Activated CD4-positive, alpha-beta T cell treated with anti-CD3 and anti-CD28 coated beads, Interleukin-2, Interleukin-4, amounts not matched to agents 100 ng/mL and 50 ng/mL, durations not matched to agents 16 hours and 8 hours (primary cell): Measurements from ENCODE around the gene HCK.
A peak's percentile ranks its signal among the peaks of the same experiment; 100 is the strongest.

Experiments
- DNase-seq: peaks from one replicate; pipeline ENCODE4 v3.0.0-alpha.2; 2020; ENCODE audit warnings: low spot score

The HCK gene

GRCh38 chr20:32052090-32052777 lies at the start of gene HCK:
TSS of gene HCK (plus strand) at chr20:32052242.
- DNase-seq: no peak

DNA sequence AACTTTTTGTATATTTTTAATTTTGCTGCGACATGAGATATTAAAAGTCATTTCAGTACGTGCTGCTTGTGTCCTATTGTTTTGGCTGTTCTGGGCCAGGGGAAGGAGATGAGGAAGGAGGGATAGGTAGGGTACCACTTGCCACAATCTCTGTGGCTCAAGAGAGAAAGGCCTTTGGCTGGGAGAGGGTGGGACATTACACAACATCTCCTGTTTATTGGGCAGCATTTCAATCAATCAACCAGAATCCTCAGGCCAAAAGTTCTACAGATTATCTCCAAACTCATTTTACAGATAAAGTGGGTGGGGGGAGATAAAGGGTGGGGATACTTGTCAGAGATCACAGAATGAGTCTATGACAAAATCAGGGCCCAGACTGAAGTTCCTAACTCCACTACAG lies 48.7 kb upstream of the HCK start:
- no peak for DNase-seq

DNA sequence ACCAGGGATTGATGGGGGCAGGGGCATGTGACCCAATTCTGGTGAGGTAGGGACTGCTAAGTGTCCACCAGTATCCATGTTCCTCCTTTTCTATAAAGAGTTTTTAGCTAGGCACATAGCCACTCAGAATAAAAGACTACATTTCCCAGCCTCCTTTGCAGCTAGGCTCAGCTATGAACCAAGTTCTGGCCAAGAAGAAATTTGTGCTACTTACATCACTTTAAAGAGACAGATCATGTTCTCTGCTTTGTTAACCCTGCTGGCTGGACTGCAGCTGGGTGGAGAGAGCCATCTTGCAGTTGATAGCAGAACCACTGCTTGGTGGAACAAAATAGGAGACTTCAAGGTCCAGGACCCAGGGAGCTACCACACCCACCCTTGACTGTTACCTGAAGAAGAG lies 47.1 kb upstream of the HCK start:
- no peak for DNase-seq

- DNase-seq: no peak
Observed at GRCh38 chr20:32006053-32006452, 46.0 kb upstream of the HCK start.

DNA sequence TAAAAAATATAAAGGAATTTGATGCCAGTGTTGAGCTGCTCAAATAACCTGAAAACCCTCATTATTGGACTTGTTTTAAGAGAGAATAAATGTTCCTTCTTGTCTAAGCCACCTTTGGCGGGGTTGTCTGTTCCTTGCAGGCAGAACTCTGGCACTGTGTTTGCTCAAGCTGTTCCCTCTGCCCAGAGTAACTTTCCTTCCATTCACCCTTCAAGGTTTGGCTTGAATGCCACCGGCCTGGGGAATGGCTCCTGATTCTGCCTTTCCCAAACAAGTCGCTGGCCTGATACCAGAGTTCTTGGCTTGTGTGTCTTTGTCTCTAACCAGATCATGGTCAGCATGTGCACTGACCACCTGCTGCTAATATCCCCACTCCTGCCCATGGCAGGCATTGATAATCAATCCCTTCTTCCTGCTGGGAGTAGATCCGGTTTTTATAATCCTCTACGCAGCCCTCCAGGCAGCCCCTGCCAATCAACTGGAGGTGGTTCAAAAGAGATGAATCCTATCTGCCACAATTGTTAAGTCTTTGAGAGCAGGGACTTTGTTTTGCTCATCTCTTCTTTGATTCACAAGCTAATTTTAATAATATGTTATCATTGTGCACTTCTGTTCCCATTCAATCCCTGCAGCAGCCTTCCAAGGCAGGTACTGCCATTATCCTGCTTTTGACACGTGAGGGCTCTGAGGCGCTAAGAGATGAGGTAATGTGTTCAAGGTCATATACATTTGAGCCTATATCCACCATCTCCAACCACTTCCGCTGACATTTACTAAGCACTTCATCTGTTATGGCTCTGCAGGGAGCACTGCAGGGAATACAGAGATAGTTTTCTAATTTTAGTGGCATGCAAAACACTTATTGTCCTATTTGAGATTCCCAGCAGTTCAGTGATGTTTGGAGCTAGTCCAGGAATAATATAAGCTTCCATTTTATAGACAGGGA lies 44.9 kb upstream of the HCK start:
- no peak for DNase-seq

DNA sequence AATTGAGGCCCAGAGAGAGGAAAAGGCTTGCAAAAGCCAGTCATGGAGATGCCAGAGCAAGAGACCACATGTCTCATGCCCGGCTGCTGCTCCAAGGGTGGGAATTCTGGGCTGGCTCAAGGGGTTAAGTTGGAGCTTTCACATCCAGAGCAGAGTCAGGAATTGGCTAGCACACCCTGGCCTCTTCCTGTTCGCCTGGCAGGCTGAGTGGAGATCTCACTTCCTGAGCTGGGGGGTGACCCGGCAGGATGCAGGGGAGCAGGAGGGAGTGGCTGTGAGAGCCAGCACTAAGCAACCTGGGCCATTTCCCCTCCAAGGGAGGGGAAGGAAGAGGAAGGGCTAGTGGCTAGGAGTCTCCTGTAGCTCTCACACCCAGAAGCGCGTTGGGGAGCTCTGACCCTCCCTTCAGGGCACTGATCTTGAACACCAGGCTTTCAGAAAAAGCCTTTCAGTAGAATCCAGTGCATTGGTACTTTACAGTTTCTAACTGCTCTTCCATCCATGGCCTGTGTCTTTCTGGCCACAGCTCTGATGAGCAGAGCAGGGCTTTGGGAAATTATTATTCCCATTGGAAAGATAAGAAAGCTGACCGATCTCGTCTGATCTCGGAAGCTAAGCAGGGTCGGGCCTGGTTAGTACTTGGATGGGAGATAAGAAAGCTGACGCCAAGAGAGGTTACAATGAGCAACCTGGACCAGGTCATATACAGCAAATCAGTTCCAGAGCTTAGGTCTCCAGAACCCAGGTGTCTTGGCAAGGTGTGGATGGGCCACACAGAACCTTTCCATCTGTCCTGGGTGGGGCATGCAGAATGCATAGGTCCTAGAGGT lies 44.0 kb upstream of the HCK start:
- no peak for DNase-seq

DNA sequence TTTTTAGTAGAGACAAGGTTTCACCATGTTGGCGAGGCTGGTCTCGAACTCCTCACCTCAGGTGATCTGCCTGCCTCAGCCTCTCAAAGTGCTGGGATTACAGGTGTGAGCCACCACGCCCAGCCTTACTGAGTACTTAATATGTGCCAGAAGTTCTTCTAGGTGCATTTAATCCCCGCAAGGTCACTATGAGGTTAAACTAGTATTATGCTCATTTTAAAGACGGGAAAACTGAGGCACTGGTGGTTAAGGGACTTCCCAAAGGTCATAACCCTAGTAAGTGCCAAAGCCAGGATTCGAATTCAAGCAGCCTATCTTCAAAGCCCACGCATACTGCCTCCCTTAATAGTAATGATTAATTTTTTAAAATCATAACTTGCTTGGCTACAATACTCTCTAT lies 42.5 kb upstream of the HCK start:
- DNase-seq: no peak

GRCh38 chr20:32010101-32010500 lies 41.9 kb upstream of the HCK start, which contains the start of gene CCM2L:
TSS of gene CCM2L (plus strand) at chr20:32010438. CDS start at chr20:32010455, 17 bp downstream.
- DNase-seq: no peak

DNA sequence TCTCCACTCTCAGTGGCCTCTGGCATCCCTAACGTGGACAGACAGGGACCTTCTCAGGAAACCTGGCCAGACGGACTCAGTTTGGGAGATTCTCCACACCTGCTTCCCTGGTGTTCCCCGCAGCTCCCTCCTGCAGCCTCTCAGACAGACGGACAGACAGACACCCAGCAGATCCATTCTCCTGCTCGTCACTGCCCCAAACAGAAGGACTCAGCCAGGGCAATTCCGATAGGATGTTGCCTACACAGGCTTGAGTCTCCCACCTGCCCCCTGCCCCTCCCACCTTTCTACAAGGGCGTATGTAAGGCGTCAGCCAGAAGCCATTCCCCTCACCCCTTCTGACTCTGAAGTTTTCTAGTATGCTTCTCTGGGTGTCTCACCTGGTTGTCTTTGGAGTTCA lies 41.4 kb upstream of the HCK start:
- DNase-seq: no peak

DNA sequence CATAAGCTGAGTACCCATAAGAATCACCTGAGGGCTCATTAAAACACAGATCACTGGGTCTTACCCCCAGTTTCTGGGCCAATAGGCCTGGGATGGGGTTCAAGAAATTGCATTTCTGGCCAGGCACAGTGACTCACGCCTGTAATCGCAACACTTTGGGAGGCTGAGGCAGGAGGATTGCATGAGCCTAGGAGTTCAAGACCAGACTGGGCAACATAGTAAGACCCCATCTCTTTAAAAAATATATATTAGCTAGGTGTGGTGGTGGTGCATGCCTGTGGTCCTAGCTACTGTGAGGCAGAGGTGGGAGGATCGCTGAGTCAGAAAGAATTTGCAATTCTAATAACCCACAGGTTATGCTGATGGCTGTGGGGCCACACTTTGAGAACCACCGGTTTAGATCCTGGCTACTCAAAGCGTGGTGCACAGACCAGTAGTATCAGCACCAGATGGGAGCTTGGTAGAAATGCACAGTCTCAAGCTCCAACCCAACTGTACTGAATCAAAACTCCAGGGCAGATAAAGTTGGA lies 39.8 kb upstream of the HCK start:
- no peak for DNase-seq

GRCh38 chr20:32013326-32013725 lies 38.7 kb upstream of the HCK start:
- no peak for DNase-seq

GRCh38 chr20:32017711-32018251 lies 34.3 kb upstream of the HCK start:
- no peak for DNase-seq

DNA sequence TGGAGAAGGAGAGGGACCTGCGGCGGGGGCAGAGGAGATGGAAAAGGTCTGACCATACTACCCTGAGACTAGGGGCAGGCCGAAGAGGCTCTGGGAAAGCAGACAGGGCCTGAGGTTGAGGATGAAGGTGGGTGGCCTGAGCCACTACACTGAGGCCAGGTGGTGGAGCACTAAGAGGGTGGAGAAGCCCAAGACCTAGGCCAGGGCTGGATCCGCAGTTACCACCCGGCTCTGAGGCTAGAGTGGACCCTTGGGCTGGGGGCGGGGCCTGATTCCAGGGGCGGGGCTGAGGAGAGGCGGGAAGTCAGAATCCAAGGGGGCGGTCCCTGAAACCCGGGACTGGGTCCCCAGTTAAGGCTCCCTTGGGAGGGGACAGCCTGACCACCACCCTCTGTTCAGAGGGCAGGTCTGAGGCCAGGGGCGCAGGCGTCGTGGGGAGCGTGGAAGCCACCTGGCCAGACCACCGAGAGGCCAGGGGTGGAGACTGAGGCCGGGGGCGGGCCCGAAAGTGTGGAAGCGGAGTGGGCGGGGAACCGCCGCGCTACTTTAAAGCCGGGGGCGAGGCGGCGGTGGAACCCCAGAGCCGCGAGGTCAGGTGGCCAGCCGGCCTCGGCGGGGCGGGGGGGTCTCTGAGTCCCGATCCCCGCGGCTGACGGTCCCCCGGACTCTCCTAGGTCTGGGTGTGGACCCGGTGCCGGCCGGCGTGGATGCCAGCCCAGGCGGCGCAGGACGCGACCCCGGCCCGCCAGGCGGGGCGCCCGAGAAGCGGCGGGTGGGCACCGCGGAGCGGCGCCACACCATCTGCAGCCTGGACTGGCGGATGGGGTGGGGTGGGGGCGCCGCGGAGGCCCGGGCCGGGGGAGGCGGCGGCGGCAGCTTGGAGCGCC lies 33.5 kb upstream of the HCK start:
- DNase-seq: peak; percentile 12

- DNase-seq: no peak
Observed at GRCh38 chr20:32019156-32019510, 32.9 kb upstream of the HCK start.

DNA sequence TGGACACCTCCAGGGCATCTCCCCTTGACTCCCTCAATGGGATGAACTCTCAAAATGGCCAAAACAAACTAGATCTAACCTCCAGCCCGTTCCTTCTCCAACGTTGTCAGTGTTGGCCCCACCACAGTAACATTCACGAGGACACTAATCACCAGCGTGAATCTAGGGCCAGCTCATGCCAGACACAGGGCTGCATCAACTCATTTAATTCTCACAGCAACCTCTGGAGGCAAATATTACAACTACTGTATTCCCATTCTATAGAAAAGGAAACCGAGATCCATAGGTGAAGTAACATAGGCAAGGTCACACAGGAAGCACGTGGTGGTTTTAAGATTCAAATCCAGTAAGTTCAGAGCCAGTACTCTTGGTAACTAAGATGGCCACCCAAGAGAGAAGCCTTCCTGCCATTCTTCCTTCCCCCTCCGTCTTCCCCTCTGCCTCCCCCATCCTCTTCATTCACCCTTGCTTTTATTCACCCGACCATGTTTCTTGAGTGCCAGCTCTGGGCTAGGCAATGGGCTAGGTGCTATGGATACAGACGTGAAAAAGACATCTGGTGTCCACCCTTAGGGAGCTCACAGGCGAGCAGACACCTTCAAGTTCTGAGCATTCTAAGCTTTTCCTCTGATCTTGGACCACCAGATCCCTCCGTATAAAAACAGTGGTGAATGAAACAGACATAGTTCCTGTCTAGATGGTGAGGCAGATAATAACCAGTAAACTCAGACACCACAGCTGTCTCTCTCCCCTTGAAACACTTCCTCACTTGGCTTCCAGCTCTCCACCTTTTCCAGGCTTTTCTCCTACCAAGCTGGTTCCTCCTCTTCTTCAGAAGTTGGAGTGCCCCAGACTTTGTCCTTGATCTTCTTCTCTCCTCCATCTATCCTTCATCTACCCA lies 32.2 kb upstream of the HCK start:
- DNase-seq: no peak

DNA sequence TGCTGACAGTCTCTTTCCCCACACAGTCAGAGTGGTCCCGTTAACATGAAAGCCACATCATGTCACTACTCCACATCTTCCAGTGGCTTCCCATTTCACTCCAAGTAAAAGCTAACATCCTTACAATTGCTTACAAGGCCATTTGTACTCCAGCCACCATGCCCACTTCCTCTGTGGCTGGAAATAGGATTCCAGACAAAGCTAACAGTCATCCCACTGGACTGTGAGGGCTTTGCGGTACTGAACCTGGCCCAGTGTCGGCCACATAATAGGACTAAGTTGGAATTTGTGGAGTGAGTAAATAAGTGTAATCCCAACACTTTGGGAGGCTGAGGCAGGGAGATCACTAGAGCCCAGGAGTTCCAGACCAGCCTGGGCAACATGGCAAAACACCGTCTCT lies 31.0 kb upstream of the HCK start:
- no peak for DNase-seq

- DNase-seq: no peak
Observed at GRCh38 chr20:32024683-32025295, 27.3 kb upstream of the HCK start.

DNA sequence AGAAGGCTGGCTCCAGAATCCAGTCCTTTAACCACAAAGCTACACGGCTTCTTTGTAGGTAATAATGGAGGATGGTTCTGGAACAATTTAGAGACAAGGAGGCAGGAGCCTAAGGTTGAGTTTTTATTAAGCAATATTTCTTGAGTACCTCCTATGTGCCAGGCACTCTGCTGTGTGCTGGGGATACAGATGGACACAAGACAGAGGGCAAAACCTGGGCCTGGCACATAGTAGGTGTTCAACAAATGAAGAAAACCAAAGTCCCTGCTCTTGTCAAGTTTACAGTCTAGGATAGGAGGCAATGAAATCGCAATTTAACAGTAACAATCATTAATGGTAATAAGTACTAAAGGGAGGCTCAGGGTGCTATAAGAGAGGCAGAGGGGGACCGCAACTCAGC lies 24.4 kb upstream of the HCK start:
- DNase-seq: no peak

- no peak for DNase-seq
Observed at GRCh38 chr20:32028647-32029372, 23.2 kb upstream of the HCK start.
